OCI-LY7 (cell line): ENCODE data around the gene MACROD2. TPM values are rescaled to one million over a fixed set of nuclear protein-coding genes. Genes with fewer than 3 reads are reported as not detected.

ENCODE experiments used
- BruUV-seq: library from RNA; stranded (reverse); fragments of 400-500 nt; replicated peaks from 2 replicates; lab custom pipeline; 2021; lab: Mats Ljungman, UMichigan
- CTCF ChIA-PET: fragments of 300-600 bp; sonication (Branson Sonifier 250); formaldehyde crosslinking; loops from one replicate; lab custom pipeline; 2022; ENCODE audit warnings: antibody characterized with exemption; ENCODE audit not compliant: unreplicated experiment; lab: Charles Lee
- POLR2A ChIA-PET: fragments of 300-600 bp; sonication (Branson Sonifier 250); formaldehyde crosslinking; loops from one replicate; lab custom pipeline; 2022; ENCODE audit warnings: antibody characterized with exemption; lab: Charles Lee
- DNase-seq: peaks from one replicate; pipeline ENCODE4 v3.0.0-alpha.2; 2015; ENCODE audit warnings: low spot score
- H2AFZ ChIP-seq: fragments of 200-600 bp; sonication (generic), shearing (Covaris generic); 2 replicates; pipeline ENCODE4 v1.6.1; 2014; ENCODE audit warnings: mild to moderate bottlenecking, antibody characterized with exemption, low read length, moderate library complexity
- H3K27ac ChIP-seq: fragments of 200-600 bp; sonication (generic); 2 replicates; pipeline ENCODE4 v1.5.1; 2014; ENCODE audit warnings: mixed run types, low read depth, mild to moderate bottlenecking, moderate library complexity, low read length, inconsistent platforms; ENCODE audit not compliant: poor library complexity, severe bottlenecking
- H3K36me3 ChIP-seq: fragments of 200-600 bp; sonication (generic); 2 replicates; pipeline ENCODE4 v1.6.1; 2014; ENCODE audit warnings: mild to moderate bottlenecking, antibody characterized with exemption, low read length, moderate library complexity, mixed read lengths; ENCODE audit not compliant: insufficient read depth
- H3K4me1 ChIP-seq: fragments of 200-600 bp; sonication (generic); 2 replicates; pipeline ENCODE4 v1.5.1; 2014; ENCODE audit warnings: mild to moderate bottlenecking, low read length; ENCODE audit not compliant: insufficient read depth, poor library complexity, severe bottlenecking
- H3K4me2 ChIP-seq: fragments of 200-600 bp; sonication (generic); 2 replicates; pipeline ENCODE4 v1.6.1; 2014; ENCODE audit warnings: mild to moderate bottlenecking, low read length
- H3K4me3 ChIP-seq: fragments of 200-600 bp; sonication (generic); 2 replicates; pipeline ENCODE4 v1.5.1; 2014; ENCODE audit warnings: mild to moderate bottlenecking, low read depth, low read length; ENCODE audit not compliant: poor library complexity, severe bottlenecking
- H3K79me2 ChIP-seq: fragments of 200-600 bp; sonication (generic); 2 replicates; pipeline ENCODE4 v1.6.1; 2016; ENCODE audit warnings: low read depth, mild to moderate bottlenecking, low read length, moderate library complexity, mixed read lengths; ENCODE audit not compliant: insufficient read depth
- H3K9me2 ChIP-seq: fragments of 200-600 bp; sonication (generic); 2 replicates; pipeline ENCODE4 v1.6.1; 2016; ENCODE audit warnings: mild to moderate bottlenecking, low read length, mixed read lengths; ENCODE audit not compliant: insufficient read depth
- H3K9me3 ChIP-seq: fragments of 200-600 bp; sonication (generic); 2 replicates; pipeline ENCODE4 v1.6.1; 2014; ENCODE audit warnings: mild to moderate bottlenecking, mixed run types, low read length, mixed read lengths
- H4K20me1 ChIP-seq: fragments of 200-600 bp; sonication (generic); 2 replicates; pipeline ENCODE4 v1.6.1; 2014; ENCODE audit warnings: mild to moderate bottlenecking, antibody characterized with exemption, low read length, moderate library complexity, mixed read lengths; ENCODE audit not compliant: insufficient read depth
- EZH2phosphoT487 ChIP-seq: fragments of 200-600 bp; sonication (generic); IDR thresholded peaks from 2 replicates; pipeline ENCODE4 v1.6.1; 2018; ENCODE audit warnings: low read depth, borderline replicate concordance, mild to moderate bottlenecking, mixed run types, antibody characterized with exemption, low read length, moderate library complexity, mixed read lengths
- intact Hi-C: fragments of 100-400 bp; cut with micrococcal nuclease; formaldehyde crosslinking; loops from one replicate; pipeline ENCODE4 v1.10.0; 2022; ENCODE audit not compliant: unreplicated experiment
- total RNA-seq, 2 experiments: library from RNA; depleted of rRNA in 1 of 2; stranded (reverse); fragments of >200 nt in 1 of 2; shearing (Covaris generic) in 1 of 2; gene quantifications; 2 replicates each; pipeline ENCODE4 v1.2.3, GENCODE V29; 2014 to 2022
- TF ChIP-seq, protein P1 (sequence below): fragments of 200-600 bp; sonication (generic); conservative IDR thresholded peaks from 2 replicates; pipeline ENCODE4 v1.5.1; 2014; ENCODE audit warnings: mild to moderate bottlenecking, antibody characterized with exemption, low read length, moderate library complexity, mixed read lengths

MACROD2 gene
- total RNA-seq, 2 experiments from 2014 or later: 0.09 to 4.5 TPM

GRCh38 chr20:15287329-15287728 lies 1292.0 kb downstream of the MACROD2 start:
- Histone ChIP-seq H4K20me1 (no peaks in the 10 kb centered on the region), H3K27ac (no peak overlapping the region), H3K9me3 (no peaks in the 10 kb centered on the region), H3K79me2 (no peaks in the 10 kb centered on the region), H3K9me2 (no peaks in the 10 kb centered on the region), H3K4me1 (no peaks in the 10 kb centered on the region), H2AFZ (no peak overlapping the region), H3K4me3 (no peak overlapping the region), H3K36me3 (no peaks in the 10 kb centered on the region), H3K4me2 (no peak overlapping the region)
- POLR2A ChIA-PET: no interaction called here
- intact Hi-C loops: no loop called here
- BruUV-seq: no TSS peak
- CTCF ChIA-PET: no interaction called here
- TF ChIP-seq, protein P1, sequence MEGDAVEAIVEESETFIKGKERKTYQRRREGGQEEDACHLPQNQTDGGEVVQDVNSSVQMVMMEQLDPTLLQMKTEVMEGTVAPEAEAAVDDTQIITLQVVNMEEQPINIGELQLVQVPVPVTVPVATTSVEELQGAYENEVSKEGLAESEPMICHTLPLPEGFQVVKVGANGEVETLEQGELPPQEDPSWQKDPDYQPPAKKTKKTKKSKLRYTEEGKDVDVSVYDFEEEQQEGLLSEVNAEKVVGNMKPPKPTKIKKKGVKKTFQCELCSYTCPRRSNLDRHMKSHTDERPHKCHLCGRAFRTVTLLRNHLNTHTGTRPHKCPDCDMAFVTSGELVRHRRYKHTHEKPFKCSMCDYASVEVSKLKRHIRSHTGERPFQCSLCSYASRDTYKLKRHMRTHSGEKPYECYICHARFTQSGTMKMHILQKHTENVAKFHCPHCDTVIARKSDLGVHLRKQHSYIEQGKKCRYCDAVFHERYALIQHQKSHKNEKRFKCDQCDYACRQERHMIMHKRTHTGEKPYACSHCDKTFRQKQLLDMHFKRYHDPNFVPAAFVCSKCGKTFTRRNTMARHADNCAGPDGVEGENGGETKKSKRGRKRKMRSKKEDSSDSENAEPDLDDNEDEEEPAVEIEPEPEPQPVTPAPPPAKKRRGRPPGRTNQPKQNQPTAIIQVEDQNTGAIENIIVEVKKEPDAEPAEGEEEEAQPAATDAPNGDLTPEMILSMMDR: no peak
- TF ChIP-seq EZH2phosphoT487: no peak
- DNase-seq: no peak

GRCh38 chr20:15288106-15288505 lies 1292.8 kb downstream of the MACROD2 start:
- TF ChIP-seq EZH2phosphoT487: no peak
- TF ChIP-seq, protein P1: no peak
- H4K20me1 ChIP-seq: no peaks in the 10 kb centered on the region
- H3K36me3 ChIP-seq: no peaks in the 10 kb centered on the region
- H3K9me3 ChIP-seq: no peaks in the 10 kb centered on the region
- intact Hi-C loops: no loop called here
- H3K4me1 ChIP-seq: no peaks in the 10 kb centered on the region
- no peak overlapping the region for H3K4me2 ChIP-seq
- no peaks in the 10 kb centered on the region for H3K9me2 ChIP-seq
- ChIA-PET POLR2A (no interaction called here), CTCF (no interaction called here)
- H2AFZ ChIP-seq: no peak overlapping the region
- BruUV-seq: no TSS peak
- H3K27ac ChIP-seq: no peak overlapping the region
- H3K79me2 ChIP-seq: no peaks in the 10 kb centered on the region
- no peak for DNase-seq
- no peak overlapping the region for H3K4me3 ChIP-seq

- Histone ChIP-seq H3K27ac (no peak overlapping the region), H3K4me3 (no peak overlapping the region), H4K20me1 (no peaks in the 10 kb centered on the region), H3K9me2 (no peaks in the 10 kb centered on the region), H3K4me2 (no peak overlapping the region), H3K36me3 (no peaks in the 10 kb centered on the region), H3K4me1 (no peaks in the 10 kb centered on the region), H2AFZ (no peak overlapping the region), H3K9me3 (no peaks in the 10 kb centered on the region), H3K79me2 (no peaks in the 10 kb centered on the region)
- intact Hi-C loops: no loop called here
- CTCF ChIA-PET: no interaction called here
- BruUV-seq: no TSS peak
- no peak for DNase-seq
- no peak for TF ChIP-seq EZH2phosphoT487
- TF ChIP-seq, protein P1: no peak
- POLR2A ChIA-PET: no interaction called here
Observed at GRCh38 chr20:15289337-15289736, 1294.0 kb downstream of the MACROD2 start.
